IMR-90 (cell line): ENCODE measurements around the gene AQP1. TPM values are rescaled to one million over a fixed set of nuclear protein-coding genes. Genes with fewer than 3 reads are reported as not detected.

ENCODE experiments used
- ATAC-seq: fragments of 200-7000 bp; cut with Tn5 transposase; 2 replicates; pipeline ENCODE4 v1.9.1; 2020; ENCODE audit warnings: low read depth, mild to moderate bottlenecking, moderate library complexity
- BruUV-seq: library from RNA; stranded (reverse); fragments of 400-500 nt; replicated peaks from 2 replicates; lab custom pipeline; 2021; lab: Mats Ljungman, UMichigan
- CTCF ChIA-PET: fragments of 300-600 bp; formaldehyde crosslinking; extraction: SDS; loops from one replicate; lab custom pipeline; 2021; ENCODE audit warnings: antibody characterized with exemption; lab: Yijun Ruan, JAX
- POLR2A ChIA-PET: fragments of 300-600 bp; sonication (Branson Sonifier 250); formaldehyde crosslinking; loops from one replicate; lab custom pipeline; 2022; ENCODE audit warnings: antibody characterized with exemption; ENCODE audit not compliant: unreplicated experiment; lab: Charles Lee
- DNase-seq: peaks from one replicate; pipeline ENCODE4 v3.0.0; 2013
- H2AFZ ChIP-seq: replicated peaks from 2 replicates; pipeline ENCODE3; 2013; ENCODE audit warnings: low read length, mild to moderate bottlenecking; ENCODE audit not compliant: poor library complexity
- H2AK5ac ChIP-seq: 2 replicates; pipeline ENCODE4 v1.6.1; 2013; ENCODE audit warnings: low read depth, low read length, inconsistent platforms
- H2AK9ac ChIP-seq: replicated peaks from 2 replicates; pipeline ENCODE3; 2013; ENCODE audit warnings: mild to moderate bottlenecking, low read depth, low read length, moderate library complexity; ENCODE audit not compliant: poor library complexity
- H2BK120ac ChIP-seq: 2 replicates; pipeline ENCODE4 v1.6.1; 2013; ENCODE audit warnings: low read depth, low read length, inconsistent platforms
- H2BK15ac ChIP-seq: 3 replicates; pipeline ENCODE4 v1.6.1; 2013; ENCODE audit warnings: low read depth, low read length, inconsistent platforms
- H2BK20ac ChIP-seq: 2 replicates; pipeline ENCODE4 v1.6.1; 2013; ENCODE audit warnings: low read depth, mild to moderate bottlenecking, inconsistent platforms, low read length, moderate library complexity
- H2BK5ac ChIP-seq: 2 replicates; pipeline ENCODE4 v1.6.1; 2013; ENCODE audit warnings: mild to moderate bottlenecking, low read depth, low read length, inconsistent platforms; ENCODE audit not compliant: poor library complexity, severe bottlenecking
- H3K14ac ChIP-seq: replicated peaks from 2 replicates; pipeline ENCODE4 v1.6.1; 2013; ENCODE audit warnings: low read depth, low read length, inconsistent platforms
- H3K18ac ChIP-seq: 2 replicates; pipeline ENCODE4 v1.6.1; 2013; ENCODE audit warnings: low read depth, low read length, control low read depth
- H3K23ac ChIP-seq: 2 replicates; pipeline ENCODE4 v1.6.1; 2013; ENCODE audit warnings: low read depth, low read length, inconsistent platforms
- H3K27ac ChIP-seq: 2 replicates; pipeline ENCODE4 v1.5.1; 2013; ENCODE audit warnings: mild to moderate bottlenecking, control low read depth, low read length; ENCODE audit not compliant: insufficient read depth
- H3K27me3 ChIP-seq: 2 replicates; pipeline ENCODE4 v1.6.1; 2013; ENCODE audit warnings: low read length; ENCODE audit not compliant: control insufficient read depth, insufficient read depth
- H3K36me3 ChIP-seq: 2 replicates; pipeline ENCODE4 v1.6.1; 2013; ENCODE audit warnings: low read length, mixed read lengths; ENCODE audit not compliant: control insufficient read depth, insufficient read depth
- H3K4ac ChIP-seq: 2 replicates; pipeline ENCODE4 v1.6.1; 2013; ENCODE audit warnings: low read depth, low read length, inconsistent platforms
- H3K4me1 ChIP-seq: 2 replicates; pipeline ENCODE4 v1.6.1; 2013; ENCODE audit warnings: low read length, mixed read lengths; ENCODE audit not compliant: control insufficient read depth, insufficient read depth
- H3K4me2 ChIP-seq: 2 replicates; pipeline ENCODE4 v1.6.1; 2013; ENCODE audit warnings: low read depth, mild to moderate bottlenecking, control low read depth, low read length, moderate library complexity
- H3K4me3 ChIP-seq: 2 replicates; pipeline ENCODE4 v1.5.1; 2013; ENCODE audit warnings: low read depth, mild to moderate bottlenecking, control low read depth, low read length, moderate library complexity; ENCODE audit not compliant: insufficient read depth
- H3K56ac ChIP-seq: 2 replicates; pipeline ENCODE4 v1.6.1; 2013; ENCODE audit warnings: low read length, inconsistent platforms; ENCODE audit not compliant: insufficient read depth; ENCODE audit errors: extremely low read depth
- H3K79me1 ChIP-seq, 2 experiments: 2 replicates each; pipeline ENCODE4 v1.6.1; 2013; ENCODE audit warnings: low read length in 2 of 2, inconsistent platforms in 1 of 2, low read depth in 1 of 2
- H3K9ac ChIP-seq: 2 replicates; pipeline ENCODE4 v1.6.1; 2013; ENCODE audit warnings: low read depth, low read length, control low read depth
- H3K9me1 ChIP-seq: 2 replicates; pipeline ENCODE4 v1.6.1; 2013; ENCODE audit warnings: low read length, inconsistent platforms; ENCODE audit not compliant: insufficient read depth
- H3K9me3 ChIP-seq: 2 replicates; pipeline ENCODE4 v1.6.1; 2013; ENCODE audit warnings: low read length; ENCODE audit not compliant: control insufficient read depth, insufficient read depth
- H4K20me1 ChIP-seq: 2 replicates; pipeline ENCODE4 v1.6.1; 2013; ENCODE audit warnings: low read length, inconsistent platforms; ENCODE audit not compliant: insufficient read depth
- H4K5ac ChIP-seq: 2 replicates; pipeline ENCODE4 v1.6.1; 2013; ENCODE audit warnings: mild to moderate bottlenecking, low read depth, low read length, control low read depth
- H4K8ac ChIP-seq, 2 experiments: 2 replicates each; pipeline ENCODE4 v1.6.1; 2013; ENCODE audit warnings: low read depth in 2 of 2, low read length in 2 of 2, control low read depth in 1 of 2, inconsistent platforms in 1 of 2
- H4K91ac ChIP-seq: 2 replicates; pipeline ENCODE4 v1.6.1; 2013; ENCODE audit warnings: low read depth, low read length, inconsistent platforms; ENCODE audit not compliant: insufficient read depth
- CEBPB ChIP-seq: IDR thresholded peaks from 2 replicates; pipeline ENCODE4 v1.6.1; 2012; ENCODE audit warnings: low read depth, low read length, improper control_type of control experiment
- FOS ChIP-seq: fragments of 150-350 bp; IDR thresholded peaks from 2 replicates; pipeline ENCODE4 v1.6.1; 2016; ENCODE audit warnings: low read depth, low read length
- MAZ ChIP-seq: IDR thresholded peaks from 2 replicates; pipeline ENCODE4 v1.6.1; 2012; ENCODE audit warnings: low read depth, mild to moderate bottlenecking, low read length, improper control_type of control experiment, moderate library complexity, borderline replicate concordance
- MXI1 ChIP-seq: IDR thresholded peaks from 2 replicates; pipeline ENCODE4 v1.6.1; 2012; ENCODE audit warnings: low read depth, mild to moderate bottlenecking, low read length, moderate library complexity, borderline replicate concordance
- POLR2A ChIP-seq: IDR thresholded peaks from 2 replicates; pipeline ENCODE4 v1.6.1; 2012; ENCODE audit warnings: mild to moderate bottlenecking, low read depth, low read length
- RAD21 ChIP-seq: IDR thresholded peaks from 2 replicates; pipeline ENCODE4 v1.6.1; 2012; ENCODE audit warnings: low read length, improper control_type of control experiment
- USF2 ChIP-seq: fragments of 150-350 bp; IDR thresholded peaks from 2 replicates; pipeline ENCODE4 v1.6.1; 2017; ENCODE audit warnings: mild to moderate bottlenecking, antibody characterized with exemption, low read length, low read depth
- WGBS, 2 experiments: methylation state at CpG; one replicate each; pipeline versions ENCODE4 v1.1.5 to v1.1.7; 2013; ENCODE audit warnings: missing lambda C conversion rate in 2 of 2; ENCODE audit not compliant: insufficient read length in 1 of 2; ENCODE audit errors: extremely low coverage in 2 of 2; 5-methylcytosine and 5-hydroxymethylcytosine counted together
- dilution Hi-C: fragments of 300-500 bp; cut with HindIII; formaldehyde crosslinking; loops from one replicate; pipeline ENCODE4 v1.14.3; 2018; ENCODE audit warnings: low sequenced_read_pairs; ENCODE audit not compliant: unreplicated experiment
- in situ Hi-C: fragments of 300-500 bp; cut with MboI; formaldehyde crosslinking; loops from 3 replicates; pipeline ENCODE4 v1.14.3; 2019; ENCODE audit warnings: low sequenced_read_pairs, inconsistent platforms, mixed read lengths
- intact Hi-C: fragments of 100-400 bp; cut with micrococcal nuclease; formaldehyde crosslinking; loops from 2 replicates; pipeline ENCODE4 v1.10.0; 2022
- polyA plus RNA-seq, 3 experiments: library from polyadenylated mRNA; depleted of rRNA; stranded (reverse); fragments of >200 nt; gene quantifications; 2 replicates each; pipeline ENCODE4 v1.2.3, GENCODE V29; 2012; ENCODE audit warnings: low replicate concordance in 1 of 3
- total RNA-seq: library from RNA; depleted of rRNA; stranded (reverse); fragments of >200 nt; gene quantifications from 2 replicates; pipeline ENCODE4 v1.2.3, GENCODE V29; 2012

Gene AQP1
- total and polyA plus RNA-seq, 2 of the 4 experiments (the other 2 are of a cell fraction) = 0.18 to 0.39 TPM

GRCh38 chr7:30970594-30971094, 59.0 kb downstream of the AQP1 start:
- H3K9me1 ChIP-seq = no peaks in the 10 kb centered on the region
- no peaks in the 10 kb centered on the region for H3K4me1 ChIP-seq
- H4K5ac ChIP-seq = no peak overlapping the region
- H3K14ac ChIP-seq = no peak overlapping the region
- in situ Hi-C loops (no loop called here), dilution Hi-C loops (no loop called here), intact Hi-C loops (no loop called here)
- no peak overlapping the region for H3K4me3 ChIP-seq
- no peak overlapping the region for H3K27ac ChIP-seq
- H3K18ac ChIP-seq = no peak overlapping the region
- no CpG with 5 or more reads among the region's 6 CpGs for WGBS, 2 experiments
- no peak overlapping the region for H2AK5ac ChIP-seq
- H4K91ac ChIP-seq = no peak overlapping the region
- H3K4ac ChIP-seq = no peak overlapping the region
- ChIA-PET POLR2A (no interaction called here), CTCF (interaction anchor here (1.4 kb wide), 1 partner anchor 13 kb away, joined by 4 read pairs; no protein-coding TSS in a partner anchor)
- no TSS peak for BruUV-seq
- no peak for ATAC-seq
- TF ChIP-seq RAD21 = no peak
- no peak for TF ChIP-seq MXI1
- no peak for TF ChIP-seq CEBPB
- no peak for TF ChIP-seq USF2
- no peak for TF ChIP-seq FOS
- no peak for TF ChIP-seq POLR2A
- no peak for TF ChIP-seq MAZ
- no peaks in the 10 kb centered on the region for H3K79me1 ChIP-seq
- no peak overlapping the region for H2BK120ac ChIP-seq
- H2AK9ac ChIP-seq = no peak overlapping the region
- peaks cover 63% of the 10 kb centered on the region for H3K27me3 ChIP-seq
- no peak overlapping the region for H2BK20ac ChIP-seq
- no peak overlapping the region for H4K8ac ChIP-seq
- H2AFZ ChIP-seq = no peak overlapping the region
- H3K9ac ChIP-seq = no peak overlapping the region
- H3K36me3 ChIP-seq = no peaks in the 10 kb centered on the region
- H2BK5ac ChIP-seq = no peak overlapping the region
- H3K23ac ChIP-seq = no peak overlapping the region
- no peaks in the 10 kb centered on the region for H4K20me1 ChIP-seq
- no peak overlapping the region for H3K56ac ChIP-seq
- DNase-seq = no peak
- no peak overlapping the region for H3K4me2 ChIP-seq
- no peak overlapping the region for H2BK15ac ChIP-seq
- no peaks in the 10 kb centered on the region for H3K9me3 ChIP-seq
